ENCODE measurements around the gene KAZN. TPM values are rescaled to one million over a fixed set of nuclear protein-coding genes. Genes with fewer than 3 reads are reported as not detected.

The KAZN gene
- polyA plus RNA-seq, 2 of the 4 experiments (the other 2 are of a cell fraction) = 1.3 to 1.9 TPM

DNA sequence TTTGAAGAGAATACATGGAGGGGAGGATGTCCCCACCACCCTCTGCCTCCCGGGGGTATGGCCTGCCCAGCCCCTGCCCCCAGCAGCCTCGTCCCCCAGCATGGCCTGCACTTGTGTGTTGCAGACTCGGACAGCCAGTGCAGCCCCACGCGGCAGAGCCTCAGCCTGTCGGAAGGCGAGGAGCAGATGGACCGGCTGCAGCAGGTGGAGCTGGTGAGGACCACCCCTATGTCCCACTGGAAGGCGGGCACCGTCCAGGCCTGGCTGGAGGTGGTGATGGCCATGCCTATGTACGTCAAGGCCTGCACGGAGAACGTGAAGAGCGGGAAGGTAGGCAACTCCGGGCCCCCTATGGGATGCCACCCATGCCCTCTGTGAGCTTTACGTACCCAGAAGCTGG, 495.6 kb downstream of the KAZN start:
- ChIA-PET POLR2A (no interaction called here), CTCF (interaction anchor here (1.3 kb wide), 1 partner anchor 210 kb away, joined by 3 read pairs; no protein-coding TSS in a partner anchor)
- H3K9me3 ChIP-seq = no peaks in the 10 kb centered on the region
- H3K4me3 ChIP-seq = no peak overlapping the region
- FAIRE-seq (no peak), DNase-seq (ENCODE audit: low read depth in 1 of 2, low spot score in 1 of 2) (no peak), ATAC-seq (no peak)
- TF ChIP-seq, protein P1, sequence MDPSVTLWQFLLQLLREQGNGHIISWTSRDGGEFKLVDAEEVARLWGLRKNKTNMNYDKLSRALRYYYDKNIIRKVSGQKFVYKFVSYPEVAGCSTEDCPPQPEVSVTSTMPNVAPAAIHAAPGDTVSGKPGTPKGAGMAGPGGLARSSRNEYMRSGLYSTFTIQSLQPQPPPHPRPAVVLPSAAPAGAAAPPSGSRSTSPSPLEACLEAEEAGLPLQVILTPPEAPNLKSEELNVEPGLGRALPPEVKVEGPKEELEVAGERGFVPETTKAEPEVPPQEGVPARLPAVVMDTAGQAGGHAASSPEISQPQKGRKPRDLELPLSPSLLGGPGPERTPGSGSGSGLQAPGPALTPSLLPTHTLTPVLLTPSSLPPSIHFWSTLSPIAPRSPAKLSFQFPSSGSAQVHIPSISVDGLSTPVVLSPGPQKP (IDR thresholded peaks at IDR 0.05; ENCODE audit: low read depth, low read length) = no peak
- TF ChIP-seq POLR2A (IDR thresholded peaks at IDR 0.05; ENCODE audit: low read length) (no peak), HOXA7 (CRISPR knock-in tag; IDR thresholded peaks at IDR 0.05) (no peak), CHD4 (IDR thresholded peaks at IDR 0.05; ENCODE audit: borderline replicate concordance) (no peak), RFX5 (IDR thresholded peaks at IDR 0.05) (no peak), FOXS1 (CRISPR knock-in tag; IDR thresholded peaks at IDR 0.05) (no peak), RARB (CRISPR knock-in tag; IDR thresholded peaks at IDR 0.05) (no peak), MYC (IDR thresholded peaks at IDR 0.05; ENCODE audit: borderline replicate concordance, low read length) (no peak), RNF2 (IDR thresholded peaks at IDR 0.05; ENCODE audit: borderline replicate concordance, low read depth) (no peak), CBX2 (IDR thresholded peaks at IDR 0.05; ENCODE audit: borderline replicate concordance, low read depth) (no peak), ZFP36 (IDR thresholded peaks at IDR 0.05; ENCODE audit: borderline replicate concordance, partially characterized antibody) (no peak), HOXB13 (CRISPR knock-in tag; IDR thresholded peaks at IDR 0.05; ENCODE audit: low read depth) (no peak)
- TF ChIP-seq, protein P2, sequence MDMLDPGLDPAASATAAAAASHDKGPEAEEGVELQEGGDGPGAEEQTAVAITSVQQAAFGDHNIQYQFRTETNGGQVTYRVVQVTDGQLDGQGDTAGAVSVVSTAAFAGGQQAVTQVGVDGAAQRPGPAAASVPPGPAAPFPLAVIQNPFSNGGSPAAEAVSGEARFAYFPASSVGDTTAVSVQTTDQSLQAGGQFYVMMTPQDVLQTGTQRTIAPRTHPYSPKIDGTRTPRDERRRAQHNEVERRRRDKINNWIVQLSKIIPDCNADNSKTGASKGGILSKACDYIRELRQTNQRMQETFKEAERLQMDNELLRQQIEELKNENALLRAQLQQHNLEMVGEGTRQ (IDR thresholded peaks at IDR 0.05) = no peak
- no peak overlapping the region for H3K4me2 ChIP-seq
- H3K27ac ChIP-seq = no peak overlapping the region
- 77% methylated on average over 10 of the region's 16 CpGs for WGBS (ENCODE audit: missing lambda C conversion rate)
- H3K4me1 ChIP-seq = no peaks in the 10 kb centered on the region

DNA sequence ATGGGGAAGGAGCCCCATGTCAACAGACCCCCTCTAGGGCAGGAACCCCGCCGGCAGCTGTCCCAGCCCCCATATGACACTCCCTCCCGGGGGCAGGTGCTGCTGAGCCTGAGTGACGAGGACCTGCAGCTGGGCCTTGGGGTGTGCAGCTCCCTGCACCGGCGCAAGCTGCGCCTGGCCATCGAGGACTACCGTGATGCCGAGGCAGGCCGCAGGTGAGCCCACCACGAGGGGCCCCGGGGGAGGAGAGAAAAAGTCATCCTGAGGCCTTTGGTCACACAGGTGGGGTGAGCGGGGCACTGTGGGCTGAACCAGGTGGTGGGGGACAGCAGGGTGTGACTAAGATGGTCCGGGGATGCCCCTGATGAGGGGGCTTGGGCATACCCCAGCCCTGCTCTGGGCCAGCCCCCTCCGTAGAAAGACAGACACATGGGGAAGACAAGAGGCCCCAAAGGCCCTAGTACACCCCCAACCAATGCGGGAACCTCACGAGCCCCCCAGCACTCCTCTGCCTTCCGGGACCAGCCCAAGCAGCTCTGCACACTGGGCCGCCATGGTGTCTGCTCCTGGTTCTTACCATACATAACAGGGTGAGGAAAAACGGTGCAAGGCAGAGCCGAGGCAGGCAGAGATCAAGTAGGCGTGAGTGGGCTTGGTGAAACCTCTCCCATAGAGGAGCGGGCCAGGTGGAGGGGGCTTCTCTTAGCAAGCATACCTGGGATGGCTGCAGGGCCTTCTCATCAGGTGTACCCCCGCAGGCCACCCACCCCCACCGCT, 496.4 kb downstream of the KAZN start:
- CTCF ChIA-PET = interaction anchor here (0.6 to 1.3 kb wide), 2 partner anchors 164 to 209 kb away, joined by 3 read pairs; no protein-coding TSS in a partner anchor
- DNase-seq (ENCODE audit: low read depth in 1 of 2, low spot score in 1 of 2) (no peak), ATAC-seq (no peak), FAIRE-seq (no peak)
- no peaks in the 10 kb centered on the region for H3K9me3 ChIP-seq
- WGBS (ENCODE audit: missing lambda C conversion rate) = 75% methylated on average over 5 of the region's 26 CpGs
- POLR2A ChIA-PET = no interaction called here
- H3K4me3 ChIP-seq = no peak overlapping the region
- H3K27ac ChIP-seq = no peak overlapping the region
- no peak overlapping the region for H3K4me2 ChIP-seq
- TF ChIP-seq TFCP2L1 (CRISPR knock-in tag; IDR thresholded peaks at IDR 0.05) (no peak), KDM1A (IDR thresholded peaks at IDR 0.05; ENCODE audit: low read depth) (no peak), CHD4 (IDR thresholded peaks at IDR 0.05; ENCODE audit: borderline replicate concordance) (no peak), RARB (CRISPR knock-in tag; IDR thresholded peaks at IDR 0.05) (no peak), MAZ (IDR thresholded peaks at IDR 0.05; ENCODE audit: borderline replicate concordance, low read depth, low read length) (no peak), POLR2AphosphoS2 (conservative IDR thresholded peaks at IDR 0.05; ENCODE audit: low read length) (no peak), EHF (CRISPR knock-in tag; IDR thresholded peaks at IDR 0.05) (no peak), SMC3 (IDR thresholded peaks at IDR 0.05) (no peak), PHF8 (IDR thresholded peaks at IDR 0.05; ENCODE audit: borderline replicate concordance, low read depth) (no peak), EP300 (IDR thresholded peaks at IDR 0.05) (no peak), HEYL (CRISPR knock-in tag; IDR thresholded peaks at IDR 0.05) (no peak)
- TF ChIP-seq, protein P3, sequence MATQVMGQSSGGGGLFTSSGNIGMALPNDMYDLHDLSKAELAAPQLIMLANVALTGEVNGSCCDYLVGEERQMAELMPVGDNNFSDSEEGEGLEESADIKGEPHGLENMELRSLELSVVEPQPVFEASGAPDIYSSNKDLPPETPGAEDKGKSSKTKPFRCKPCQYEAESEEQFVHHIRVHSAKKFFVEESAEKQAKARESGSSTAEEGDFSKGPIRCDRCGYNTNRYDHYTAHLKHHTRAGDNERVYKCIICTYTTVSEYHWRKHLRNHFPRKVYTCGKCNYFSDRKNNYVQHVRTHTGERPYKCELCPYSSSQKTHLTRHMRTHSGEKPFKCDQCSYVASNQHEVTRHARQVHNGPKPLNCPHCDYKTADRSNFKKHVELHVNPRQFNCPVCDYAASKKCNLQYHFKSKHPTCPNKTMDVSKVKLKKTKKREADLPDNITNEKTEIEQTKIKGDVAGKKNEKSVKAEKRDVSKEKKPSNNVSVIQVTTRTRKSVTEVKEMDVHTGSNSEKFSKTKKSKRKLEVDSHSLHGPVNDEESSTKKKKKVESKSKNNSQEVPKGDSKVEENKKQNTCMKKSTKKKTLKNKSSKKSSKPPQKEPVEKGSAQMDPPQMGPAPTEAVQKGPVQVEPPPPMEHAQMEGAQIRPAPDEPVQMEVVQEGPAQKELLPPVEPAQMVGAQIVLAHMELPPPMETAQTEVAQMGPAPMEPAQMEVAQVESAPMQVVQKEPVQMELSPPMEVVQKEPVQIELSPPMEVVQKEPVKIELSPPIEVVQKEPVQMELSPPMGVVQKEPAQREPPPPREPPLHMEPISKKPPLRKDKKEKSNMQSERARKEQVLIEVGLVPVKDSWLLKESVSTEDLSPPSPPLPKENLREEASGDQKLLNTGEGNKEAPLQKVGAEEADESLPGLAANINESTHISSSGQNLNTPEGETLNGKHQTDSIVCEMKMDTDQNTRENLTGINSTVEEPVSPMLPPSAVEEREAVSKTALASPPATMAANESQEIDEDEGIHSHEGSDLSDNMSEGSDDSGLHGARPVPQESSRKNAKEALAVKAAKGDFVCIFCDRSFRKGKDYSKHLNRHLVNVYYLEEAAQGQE (IDR thresholded peaks at IDR 0.05) = no peak
- TF ChIP-seq, protein P4, sequence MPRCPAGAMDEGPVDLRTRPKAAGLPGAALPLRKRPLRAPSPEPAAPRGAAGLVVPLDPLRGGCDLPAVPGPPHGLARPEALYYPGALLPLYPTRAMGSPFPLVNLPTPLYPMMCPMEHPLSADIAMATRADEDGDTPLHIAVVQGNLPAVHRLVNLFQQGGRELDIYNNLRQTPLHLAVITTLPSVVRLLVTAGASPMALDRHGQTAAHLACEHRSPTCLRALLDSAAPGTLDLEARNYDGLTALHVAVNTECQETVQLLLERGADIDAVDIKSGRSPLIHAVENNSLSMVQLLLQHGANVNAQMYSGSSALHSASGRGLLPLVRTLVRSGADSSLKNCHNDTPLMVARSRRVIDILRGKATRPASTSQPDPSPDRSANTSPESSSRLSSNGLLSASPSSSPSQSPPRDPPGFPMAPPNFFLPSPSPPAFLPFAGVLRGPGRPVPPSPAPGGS (IDR thresholded peaks at IDR 0.05) = no peak
- TF ChIP-seq, protein P5, sequence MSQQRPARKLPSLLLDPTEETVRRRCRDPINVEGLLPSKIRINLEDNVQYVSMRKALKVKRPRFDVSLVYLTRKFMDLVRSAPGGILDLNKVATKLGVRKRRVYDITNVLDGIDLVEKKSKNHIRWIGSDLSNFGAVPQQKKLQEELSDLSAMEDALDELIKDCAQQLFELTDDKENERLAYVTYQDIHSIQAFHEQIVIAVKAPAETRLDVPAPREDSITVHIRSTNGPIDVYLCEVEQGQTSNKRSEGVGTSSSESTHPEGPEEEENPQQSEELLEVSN (IDR thresholded peaks at IDR 0.05; ENCODE audit: borderline replicate concordance, low read depth) = no peak
- no peaks in the 10 kb centered on the region for H3K4me1 ChIP-seq

All from A549 (cell line).